CD4-positive, alpha-beta T cell treated with Interleukin-2 at 100 ng/mL for 4 hours (primary cell): Measurements from ENCODE around the gene OR6K6.

Source experiments
- DNase-seq: peaks from one replicate; pipeline ENCODE4 v3.0.0-alpha.2; 2020; ENCODE audit warnings: low spot score

OR6K6 gene

GRCh38 chr1:158801396-158801795, 46.9 kb downstream of the OR6K6 start:
- no peak for DNase-seq

GRCh38 chr1:158803678-158804077, 49.2 kb downstream of the OR6K6 start:
- DNase-seq = no peak
